D721Med (cell line): ENCODE results near the gene KLF13.

Experiments
- DNase-seq: peaks from one replicate; pipeline ENCODE4 v3.0.0; 2011; ENCODE audit warnings: low spot score; ENCODE audit not compliant: insufficient read length
- FAIRE-seq: peaks from 2 replicates; lab custom pipeline; 2011; peaks lifted over from hg19 to GRCh38; lab: Jason Lieb, UNC
- CTCF ChIP-seq: IDR thresholded peaks from 2 replicates; pipeline ENCODE4 v1.5.1; 2012; ENCODE audit warnings: mild to moderate bottlenecking, control low read depth; ENCODE audit not compliant: insufficient read depth; ENCODE audit errors: missing control alignments

The KLF13 gene

GRCh38 chr15:31365655-31366127 is 39.1 kb downstream of the KLF13 start:
- no peak for FAIRE-seq
- TF ChIP-seq CTCF: no peak
- DNase-seq: no peak

GRCh38 chr15:31366169-31366734 is 39.6 kb downstream of the KLF13 start:
- no peak for TF ChIP-seq CTCF
- FAIRE-seq: no peak
- DNase-seq: no peak

GRCh38 chr15:31367021-31367729 is 40.5 kb downstream of the KLF13 start:
- FAIRE-seq (no peak), DNase-seq (no peak)

GRCh38 chr15:31367730-31368344 is 41.2 kb downstream of the KLF13 start:
- no peak for DNase-seq
- FAIRE-seq: no peak
- no peak for TF ChIP-seq CTCF

More at GRCh38 chr15:31367021-31367729, 40.5 kb downstream of the KLF13 start:
- TF ChIP-seq CTCF: no peak

- no peak for TF ChIP-seq CTCF
- no peak for FAIRE-seq
Observed at GRCh38 chr15:31369727-31370126, 43.1 kb downstream of the KLF13 start.

GRCh38 chr15:31371520-31372240 is 45.0 kb downstream of the KLF13 start:
- FAIRE-seq (no peak), DNase-seq (no peak)
- TF ChIP-seq CTCF: no peak

More at GRCh38 chr15:31369727-31370126, 43.1 kb downstream of the KLF13 start:
- no peak for DNase-seq
